22Rv1 (cell line): ENCODE results near the gene COL18A1.

Source experiments
- CTCF ChIP-seq: fragments of 450-650 bp; IDR thresholded peaks from 2 replicates; pipeline ENCODE4 v1.5.1; 2017; ENCODE audit warnings: mild to moderate bottlenecking
- ZFX ChIP-seq: fragments of 450-650 bp; IDR thresholded peaks from 2 replicates; pipeline ENCODE4 v1.6.1; 2017; ENCODE audit warnings: antibody characterized with exemption, borderline replicate concordance

GRCh38 chr21:45456584-45457160, 51.7 kb downstream of the COL18A1 start:
- no peak for TF ChIP-seq CTCF
- no peak for TF ChIP-seq ZFX
